HepG2 (cell line): ENCODE data around the gene HHIPL1. TPM values are rescaled to one million over a fixed set of nuclear protein-coding genes. Genes with fewer than 3 reads are reported as not detected.

Source experiments
- ATAC-seq: fragments of 200-7000 bp; cut with Tn5 transposase; 3 replicates; pipeline ENCODE4 v1.9.1; 2020; ENCODE audit warnings: mild to moderate bottlenecking, moderate library complexity
- BruUV-seq: library from RNA; stranded (reverse); fragments of 400-500 nt; replicated peaks from 2 replicates; lab custom pipeline; 2021; lab: Mats Ljungman, UMichigan
- CTCF ChIA-PET: fragments of 300-600 bp; formaldehyde crosslinking; extraction: SDS; loops from one replicate; lab custom pipeline; 2021; ENCODE audit warnings: low total read pairs, inconsistent platforms, low intra/inter-chr PET ratio; lab: Yijun Ruan, JAX
- POLR2A ChIA-PET: fragments of 350-600 bp; sonication (Branson Sonifier 250); formaldehyde crosslinking; loops from one replicate; lab custom pipeline; 2020; ENCODE audit warnings: antibody characterized with exemption, inconsistent platforms; lab: Yijun Ruan, JAX
- DNase-seq: peaks from one replicate; pipeline ENCODE4 v3.0.0-alpha.2; 2015; ENCODE audit warnings: low spot score
- FAIRE-seq: peaks from 3 replicates; lab custom pipeline; 2011; peaks lifted over from hg19 to GRCh38; lab: Jason Lieb, UNC
- H2AFZ ChIP-seq: one replicate; pipeline ENCODE4 v1.6.1; 2011; ENCODE audit warnings: low read length, inconsistent platforms
- H3K27ac ChIP-seq: fragments of 300-600 bp; 3 replicates; pipeline ENCODE4 v1.8.0; 2011; ENCODE audit warnings: mixed run types, mild to moderate bottlenecking, mixed read lengths, low read length, inconsistent platforms; ENCODE audit not compliant: insufficient read depth; ENCODE audit errors: extremely low read length
- H3K27me3 ChIP-seq, 2 experiments: fragments of 200-600 bp in 1 of 2; 2 replicates in 1 of 2; 3 replicates in 1 of 2; pipeline versions ENCODE4 v1.6.0 to v1.8.0; 2011; ENCODE audit warnings: low read length in 2 of 2, mild to moderate bottlenecking in 2 of 2, moderate library complexity in 2 of 2, inconsistent platforms in 1 of 2; ENCODE audit not compliant: insufficient read depth in 2 of 2, control insufficient read depth in 1 of 2
- H3K36me3 ChIP-seq, 2 experiments: fragments of 200-600 bp in 1 of 2; replicated peaks in 1 of 2; 2 replicates in 1 of 2; 3 replicates in 1 of 2; pipeline versions ENCODE4 v1.5.1 to v1.8.0; 2011; ENCODE audit warnings: low read length in 2 of 2, inconsistent platforms in 1 of 2; ENCODE audit not compliant: insufficient read depth in 2 of 2, control insufficient read depth in 1 of 2
- H3K4me1 ChIP-seq: 2 replicates; pipeline ENCODE4 v1.5.1; 2012; ENCODE audit warnings: low read length, inconsistent platforms; ENCODE audit not compliant: insufficient read depth
- H3K4me2 ChIP-seq: 2 replicates; pipeline ENCODE4 v1.6.0; 2011; ENCODE audit warnings: low read depth, low read length, inconsistent platforms
- H3K4me3 ChIP-seq, 3 experiments: fragments of 200-600 bp in 1 of 3; sonication (generic), shearing (Covaris generic) in 1 of 3; replicated peaks in 1 of 3; 2 replicates each; pipeline ENCODE4 v1.5.1; 2011 to 2016; ENCODE audit warnings: low read length in 3 of 3, inconsistent platforms in 2 of 3, low read depth in 2 of 3, mild to moderate bottlenecking in 2 of 3, control low read depth in 1 of 3, mixed read lengths in 1 of 3; ENCODE audit not compliant: insufficient read depth in 1 of 3
- H3K79me2 ChIP-seq: one replicate; pipeline ENCODE4 v1.6.1; 2011; ENCODE audit warnings: low read length, inconsistent platforms; ENCODE audit not compliant: insufficient read depth
- H3K9ac ChIP-seq: 2 replicates; pipeline ENCODE4 v1.6.0; 2011; ENCODE audit warnings: mild to moderate bottlenecking, low read depth, low read length, inconsistent platforms; ENCODE audit not compliant: insufficient read depth
- H3K9me3 ChIP-seq: 2 replicates; pipeline ENCODE4 v1.5.1; 2012; ENCODE audit warnings: mild to moderate bottlenecking, low read length
- H4K20me1 ChIP-seq: 2 replicates; pipeline ENCODE4 v1.6.0; 2011; ENCODE audit warnings: inconsistent platforms, mild to moderate bottlenecking, low read length, moderate library complexity; ENCODE audit not compliant: insufficient read depth
- ATF5 ChIP-seq: sonication (generic); formaldehyde crosslinking; IDR thresholded peaks from 2 replicates; pipeline ENCODE4 v1.4.0; 2020; ENCODE audit warnings: mild to moderate bottlenecking, low read depth, missing genetic modification reagents
- BCL3 ChIP-seq: sonication (generic); formaldehyde crosslinking; IDR thresholded peaks from 2 replicates; pipeline ENCODE4 v1.5.1; 2020; ENCODE audit warnings: mild to moderate bottlenecking, missing genetic modification reagents, moderate library complexity
- DPF2 ChIP-seq: sonication (generic); formaldehyde crosslinking; IDR thresholded peaks from 2 replicates; pipeline ENCODE4 v1.4.0; 2020; ENCODE audit warnings: mild to moderate bottlenecking, low read depth, missing genetic modification reagents, borderline replicate concordance
- ESRRA ChIP-seq: sonication (generic); formaldehyde crosslinking; IDR thresholded peaks from 2 replicates; pipeline ENCODE4 v1.5.1; 2020; ENCODE audit warnings: mild to moderate bottlenecking, low read depth, missing genetic modification reagents
- FOXK1 ChIP-seq: sonication (generic); formaldehyde crosslinking; IDR thresholded peaks from 2 replicates; pipeline ENCODE4 v1.4.0; 2020; ENCODE audit warnings: low read depth, missing genetic modification reagents, borderline replicate concordance
- GMEB1 ChIP-seq: sonication (generic); formaldehyde crosslinking; IDR thresholded peaks from 2 replicates; pipeline ENCODE4 v1.5.1; 2020; ENCODE audit warnings: missing genetic modification reagents, mild to moderate bottlenecking, borderline replicate concordance
- HMG20B ChIP-seq: conservative IDR thresholded peaks from 2 replicates; pipeline ENCODE4 v1.6.1; 2016; ENCODE audit warnings: missing genetic modification reagents, missing compliant biosample characterization
- HNRNPLL ChIP-seq: fragments of 200-400 bp; formaldehyde crosslinking; IDR thresholded peaks from 2 replicates; pipeline ENCODE4 v1.6.1; 2017; ENCODE audit warnings: mild to moderate bottlenecking, low read depth, low read length; ENCODE audit not compliant: poor library complexity, severe bottlenecking
- HNRNPUL1 ChIP-seq: fragments of 200-400 bp; formaldehyde crosslinking; IDR thresholded peaks from 2 replicates; pipeline ENCODE4 v1.6.1; 2017; ENCODE audit warnings: low read depth, mild to moderate bottlenecking, low read length, moderate library complexity
- KDM5A ChIP-seq: fragments of 200-600 bp; sonication (generic); IDR thresholded peaks from 2 replicates; pipeline ENCODE4 v1.7.0; 2018; ENCODE audit warnings: antibody characterized with exemption, mild to moderate bottlenecking, low read length, borderline replicate concordance
- MEIS1 ChIP-seq: sonication (generic); formaldehyde crosslinking; IDR thresholded peaks from 2 replicates; pipeline ENCODE4 v1.9.0; 2021; ENCODE audit warnings: mild to moderate bottlenecking, missing genetic modification reagents, moderate library complexity, borderline replicate concordance
- NONO ChIP-seq, 2 experiments: fragments of 450-650 bp in 1 of 2; sonication (generic) in 1 of 2; formaldehyde crosslinking in 1 of 2; IDR thresholded peaks in 1 of 2; conservative IDR thresholded peaks in 1 of 2; 2 replicates each; pipeline versions ENCODE4 v1.6.1 to v1.8.0; 2017 to 2022; ENCODE audit warnings: mild to moderate bottlenecking in 1 of 2, missing genetic modification reagents in 1 of 2, moderate library complexity in 1 of 2
- PLRG1 ChIP-seq: fragments of 450-650 bp; conservative IDR thresholded peaks from 2 replicates; pipeline ENCODE4 v1.6.1; 2016
- RFX5 ChIP-seq: IDR thresholded peaks from 2 replicates; pipeline ENCODE4 v1.6.1; 2011; ENCODE audit warnings: low read depth, low read length, improper control_type of control experiment
- SRY ChIP-seq: sonication (generic); formaldehyde crosslinking; IDR thresholded peaks from 2 replicates; pipeline ENCODE4 v1.8.0; 2022; ENCODE audit warnings: mild to moderate bottlenecking, missing genetic modification reagents
- YEATS4 ChIP-seq: sonication (generic); formaldehyde crosslinking; IDR thresholded peaks from 2 replicates; pipeline ENCODE4 v1.4.0; 2020; ENCODE audit warnings: missing genetic modification reagents, borderline replicate concordance
- ZNF549 ChIP-seq: sonication (generic); formaldehyde crosslinking; IDR thresholded peaks from 2 replicates; pipeline ENCODE4 v1.5.0; 2020; ENCODE audit warnings: missing genetic modification reagents
- ZNF737 ChIP-seq: sonication (generic); formaldehyde crosslinking; IDR thresholded peaks from 2 replicates; pipeline ENCODE4 v1.5.0; 2020; ENCODE audit warnings: missing genetic modification reagents, mild to moderate bottlenecking, borderline replicate concordance
- WGBS: methylation state at CpG from one replicate; pipeline ENCODE4 v1.1.6; 2017; ENCODE audit warnings: low lambda C conversion rate; 5-methylcytosine and 5-hydroxymethylcytosine counted together
- in situ Hi-C: cut with HindIII; loops from 2 replicates; pipeline ENCODE4 v1.10.0; 2017; ENCODE audit warnings: low pct_unique_long_range_greater_than_20kb; ENCODE audit not compliant: extremely low pct_ligation_motif_present
- intact Hi-C: fragments of 100-400 bp; cut with micrococcal nuclease; formaldehyde crosslinking; loops from one replicate; pipeline ENCODE4 v1.10.0; 2022; ENCODE audit not compliant: unreplicated experiment
- polyA plus RNA-seq, 8 experiments: library from polyadenylated mRNA; depleted of rRNA in 3 of 8; stranded (reverse) in 7 of 8; unstranded in 1 of 8; fragments of >200 nt; fragmentation: Illumina TruSeq in 4 of 8; extraction: Trizol in 4 of 8; gene quantifications; 2 replicates each; pipeline versions ENCODE4 v1.2.1 to v1.2.3, GENCODE V29; 2011 to 2016; ENCODE audit warnings: low read depth in 4 of 8, missing spikeins in 1 of 8, mixed read lengths in 1 of 8; ENCODE audit not compliant: insufficient read depth in 1 of 8
- total RNA-seq, 5 experiments: library from RNA; depleted of rRNA; stranded (reverse); fragments of >200 nt; fragmentation: Illumina TruSeq; extraction: Trizol; gene quantifications; 2 replicates each; pipeline ENCODE4 v1.2.3, GENCODE V29; 2016; ENCODE audit warnings: low read depth in 1 of 5

The HHIPL1 gene
- total and polyA plus RNA-seq, 2 of the 13 experiments (the other 11 are each of a cell fraction or from before 2014, with no cell fraction given), result not detected

- BruUV-seq, result no TSS peak
- intact Hi-C loops, result no loop called here
These were observed 818 bp upstream of the HHIPL1 start for GRCh38 chr14:99644035-99644587.

More at GRCh38 chr14:99644035-99644587, 818 bp upstream of the HHIPL1 start:
- no peaks in the 10 kb centered on the region for H3K36me3 ChIP-seq
- DNase-seq, result no peak
- no peaks in the 10 kb centered on the region for H3K79me2 ChIP-seq
- no peak overlapping the region for H3K9ac ChIP-seq
- no peak for FAIRE-seq
- peaks cover 5% of the 10 kb centered on the region for H3K4me1 ChIP-seq
- TF ChIP-seq NONO (IDR thresholded peaks at IDR 0.05), result no peak
- TF ChIP-seq NONO (CRISPR knock-in tag; conservative IDR thresholded peaks at IDR 0.05), result no peak
- no peak for TF ChIP-seq ZNF737 (CRISPR knock-in tag)
- no peak for TF ChIP-seq PLRG1
- TF ChIP-seq HNRNPLL, result no peak
- no peak for TF ChIP-seq ATF5 (CRISPR knock-in tag)
- TF ChIP-seq GMEB1 (CRISPR knock-in tag), result no peak
- no peak for TF ChIP-seq MEIS1 (CRISPR knock-in tag)
- no peak for TF ChIP-seq ESRRA
- no peak for TF ChIP-seq SRY (CRISPR knock-in tag)
- TF ChIP-seq KDM5A, result no peak
- TF ChIP-seq FOXK1, result no peak
- no peak for TF ChIP-seq HMG20B (CRISPR knock-in tag)
- no peak for TF ChIP-seq BCL3 (CRISPR knock-in tag)
- TF ChIP-seq RFX5, result no peak
- TF ChIP-seq HNRNPUL1, result no peak
- TF ChIP-seq ZNF549 (CRISPR knock-in tag), result no peak
- TF ChIP-seq YEATS4, result no peak
- no peak for TF ChIP-seq DPF2 (CRISPR knock-in tag)
- H2AFZ ChIP-seq, result no peak overlapping the region
- H3K27me3 ChIP-seq, result peaks cover 2 to 5% of the 10 kb centered on the region in 2 experiments; a peak in 2 of 5 replicates
- H3K9me3 ChIP-seq, result no peaks in the 10 kb centered on the region
- WGBS, result 48% methylated on average over 11 of the region's 11 CpGs
- no peak overlapping the region for H3K4me2 ChIP-seq
- in situ Hi-C loops, result no loop called here
- H4K20me1 ChIP-seq, result no peaks in the 10 kb centered on the region
- POLR2A ChIA-PET, result no interaction called here
- CTCF ChIA-PET, result no interaction called here
- no peak for ATAC-seq
- H3K4me3 ChIP-seq, result no peak overlapping the region
- no peak overlapping the region for H3K27ac ChIP-seq
